Activated T-helper 9 cell treated with anti-CD3 and anti-CD28 coated beads, Interleukin-2, amount 50 U/mL, for 16 hours (primary cell): ENCODE measurements around the gene FUT6.
"Not testable (repeated sequence)": the region's sequence is repeated elsewhere in the genome, so short reads cannot be mapped to it uniquely, and the experiment has no call there.

ENCODE experiments used
- DNase-seq: peaks from one replicate; pipeline ENCODE4 v3.0.0-alpha.2; 2020; ENCODE audit warnings: low read depth

The FUT6 gene, protein sequence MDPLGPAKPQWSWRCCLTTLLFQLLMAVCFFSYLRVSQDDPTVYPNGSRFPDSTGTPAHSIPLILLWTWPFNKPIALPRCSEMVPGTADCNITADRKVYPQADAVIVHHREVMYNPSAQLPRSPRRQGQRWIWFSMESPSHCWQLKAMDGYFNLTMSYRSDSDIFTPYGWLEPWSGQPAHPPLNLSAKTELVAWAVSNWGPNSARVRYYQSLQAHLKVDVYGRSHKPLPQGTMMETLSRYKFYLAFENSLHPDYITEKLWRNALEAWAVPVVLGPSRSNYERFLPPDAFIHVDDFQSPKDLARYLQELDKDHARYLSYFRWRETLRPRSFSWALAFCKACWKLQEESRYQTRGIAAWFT

DNA sequence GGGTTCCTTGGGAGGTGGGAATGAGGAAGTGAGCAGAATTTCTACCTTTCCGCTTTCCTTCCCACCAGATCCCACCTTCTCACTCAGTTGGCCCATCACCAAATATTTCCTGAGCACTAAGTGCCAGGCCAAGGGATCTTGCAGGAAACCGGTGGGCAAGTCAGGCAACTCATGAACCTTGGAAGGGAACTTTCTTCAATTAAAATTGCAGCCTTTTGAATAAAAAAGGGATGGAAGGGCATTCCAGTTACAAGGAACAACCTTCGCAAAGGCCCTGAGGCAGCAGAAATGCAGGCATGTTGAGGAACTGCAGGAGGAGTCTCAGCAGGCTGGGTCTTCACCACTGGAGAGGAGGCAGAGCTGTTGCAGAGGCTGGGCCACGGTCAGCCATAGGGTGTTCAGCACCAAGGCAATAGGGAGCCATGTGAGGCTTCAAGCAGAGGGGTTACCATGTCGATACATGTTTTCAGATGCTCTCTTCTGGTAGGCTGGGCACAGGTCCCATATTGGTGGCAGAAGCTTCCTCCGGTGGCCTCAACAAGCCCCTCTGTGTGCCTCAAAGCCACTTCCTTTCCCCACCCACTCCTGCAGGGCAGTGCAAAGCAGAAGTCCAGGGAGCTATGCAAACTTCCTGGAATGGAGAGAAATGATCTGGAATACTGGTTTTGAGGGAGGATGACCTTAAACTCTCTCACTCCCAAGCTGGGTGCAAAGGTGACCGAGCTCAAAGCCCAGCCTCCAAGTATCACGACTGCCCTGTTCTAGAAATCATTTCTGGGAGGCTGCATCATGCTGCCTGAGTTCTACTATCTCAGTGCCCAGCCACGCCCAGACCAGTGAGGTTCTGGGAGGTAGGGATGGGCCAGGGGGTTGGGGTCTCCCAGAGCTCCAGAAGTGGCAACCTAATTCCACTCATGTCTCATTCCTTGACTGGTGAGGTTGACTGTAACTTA is at the start of gene FUT6:
Gene FUT6, minus strand, starts transcription at position 638 of the 953 bp plus-strand sequence. CDS start 7,135 bp downstream, outside the sequence.
- DNase-seq: no peak

DNA sequence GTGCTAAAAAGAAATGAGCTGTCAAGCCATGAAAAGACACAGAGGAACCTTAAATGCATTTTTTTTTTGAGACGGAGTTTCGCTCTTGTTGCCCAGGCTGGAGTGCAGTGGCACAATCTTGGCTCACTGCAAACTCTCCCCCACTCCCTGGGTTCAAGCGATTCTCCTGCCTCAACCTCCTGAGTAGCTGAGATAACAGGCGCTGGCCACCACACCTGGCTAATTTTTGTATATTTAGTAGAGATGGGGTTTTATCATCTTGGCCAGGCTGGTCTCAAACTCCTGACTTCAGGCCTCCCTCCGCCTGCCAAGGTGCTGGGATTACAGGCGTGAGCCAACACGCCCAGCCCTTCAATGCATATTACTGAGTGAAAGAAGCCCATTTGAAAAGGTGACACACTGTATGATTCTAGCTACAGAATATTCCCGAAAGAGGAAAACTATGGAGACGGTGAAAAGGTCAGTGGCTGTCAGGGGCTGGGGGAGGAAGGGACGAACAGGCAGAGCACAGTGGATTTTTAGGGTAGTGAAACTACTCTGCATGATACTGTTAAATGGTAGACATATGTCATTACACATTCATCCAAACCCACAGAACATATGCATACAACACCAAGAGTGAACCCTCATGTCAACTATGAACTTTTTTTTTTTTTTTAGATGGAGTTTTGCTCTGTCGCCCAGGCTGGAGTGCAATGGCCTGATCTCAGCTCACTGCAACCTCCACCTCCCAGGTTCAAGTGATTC is 44.7 kb upstream of the FUT6 start:
- DNase-seq: not testable (repeated sequence)

DNA sequence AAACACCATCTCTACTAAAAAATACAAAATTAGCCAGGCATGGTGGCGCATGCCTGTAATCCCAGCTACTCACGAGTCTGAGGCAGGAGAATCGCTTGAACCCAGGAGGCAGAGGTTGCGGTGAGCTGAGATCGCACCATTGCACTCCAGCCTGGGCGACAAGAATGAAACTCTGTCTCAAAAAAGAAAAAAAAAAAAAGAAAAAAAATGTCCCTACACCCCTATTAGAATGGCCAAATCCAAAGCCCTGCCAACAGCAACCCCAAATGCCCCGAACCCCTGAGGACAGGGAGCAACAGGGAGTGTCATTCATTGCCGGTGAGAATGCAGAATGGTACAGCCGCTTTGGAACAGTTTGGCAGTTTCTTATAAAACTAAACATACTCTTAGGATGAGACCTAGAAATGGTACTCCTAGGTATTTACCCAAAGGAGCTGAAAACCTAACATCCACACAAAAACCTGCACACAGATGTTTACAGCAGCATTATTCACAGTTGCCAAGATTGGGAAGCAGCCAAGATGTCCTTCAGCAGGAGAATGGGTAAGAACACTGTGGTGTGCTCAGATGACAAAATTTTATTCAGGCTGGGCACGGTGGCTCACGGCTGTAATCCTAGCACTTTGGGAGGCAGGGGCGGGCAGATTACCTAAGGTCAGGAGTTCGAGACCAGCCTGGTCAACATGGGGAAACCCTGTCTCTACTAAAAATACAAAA is 43.8 kb upstream of the FUT6 start:
- DNase-seq: not testable (repeated sequence)

DNA sequence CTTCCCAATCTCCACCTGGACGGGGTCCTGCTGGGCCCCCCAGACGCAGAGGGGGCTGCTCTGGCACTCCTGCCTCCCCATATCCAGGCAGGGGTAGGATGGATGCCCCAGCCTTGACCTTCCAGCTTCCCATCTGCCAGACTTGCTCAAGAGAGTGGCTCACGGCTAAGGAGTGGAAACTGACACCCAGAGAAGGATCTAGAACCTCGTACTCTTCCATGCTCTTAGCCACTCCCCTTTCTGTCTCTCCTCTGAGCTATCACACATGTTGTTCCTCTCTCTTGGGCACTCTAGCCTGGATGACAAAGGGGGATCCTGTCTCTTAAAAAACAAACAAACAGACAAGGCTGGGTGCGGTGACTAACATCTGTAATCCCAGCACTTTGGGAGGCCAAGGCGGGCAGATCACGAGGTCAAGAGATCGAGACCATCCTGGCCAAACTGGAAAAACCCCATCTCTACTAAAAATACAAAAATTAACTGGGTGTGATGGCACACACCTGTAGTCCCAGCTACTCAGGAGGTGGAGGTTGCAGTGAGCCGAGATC is 43.0 kb upstream of the FUT6 start:
- DNase-seq: no peak

DNA sequence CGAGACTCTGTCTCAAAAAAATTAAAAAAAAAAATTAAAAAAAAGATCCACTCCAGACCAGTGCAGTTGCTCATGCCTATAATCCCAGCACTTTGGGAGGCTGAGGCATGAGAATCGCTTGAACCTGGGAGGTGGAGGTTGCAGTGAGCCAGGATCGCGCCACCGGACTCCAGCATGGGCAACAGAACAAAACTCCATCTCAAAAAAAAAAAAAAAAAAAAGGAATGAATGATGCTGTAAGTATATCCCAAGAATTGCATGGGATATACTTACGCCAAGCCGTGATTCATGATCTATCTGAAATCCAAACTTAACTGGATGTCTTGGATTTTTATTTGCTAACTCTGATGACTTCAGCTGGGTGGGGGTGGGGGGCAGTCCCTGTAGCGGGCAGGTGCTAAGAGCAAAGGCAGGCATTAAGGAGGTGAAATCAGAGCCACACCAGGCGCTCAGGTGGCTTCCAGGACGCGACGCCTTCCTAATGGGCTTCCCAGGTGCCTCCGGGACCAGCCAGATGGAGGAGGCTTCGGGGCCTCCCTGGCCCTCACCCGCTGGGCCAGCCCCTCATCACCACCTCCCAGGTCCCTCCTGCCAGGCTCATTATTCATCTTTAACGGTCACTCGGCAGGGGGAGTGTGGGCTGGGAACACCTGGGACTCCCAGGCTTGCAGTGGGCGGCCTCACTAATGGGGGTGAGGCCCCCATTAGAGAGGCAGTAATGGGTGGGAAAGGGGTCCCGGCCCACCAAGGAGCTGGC is 42.2 kb upstream of the FUT6 start:
- DNase-seq: no peak

DNA sequence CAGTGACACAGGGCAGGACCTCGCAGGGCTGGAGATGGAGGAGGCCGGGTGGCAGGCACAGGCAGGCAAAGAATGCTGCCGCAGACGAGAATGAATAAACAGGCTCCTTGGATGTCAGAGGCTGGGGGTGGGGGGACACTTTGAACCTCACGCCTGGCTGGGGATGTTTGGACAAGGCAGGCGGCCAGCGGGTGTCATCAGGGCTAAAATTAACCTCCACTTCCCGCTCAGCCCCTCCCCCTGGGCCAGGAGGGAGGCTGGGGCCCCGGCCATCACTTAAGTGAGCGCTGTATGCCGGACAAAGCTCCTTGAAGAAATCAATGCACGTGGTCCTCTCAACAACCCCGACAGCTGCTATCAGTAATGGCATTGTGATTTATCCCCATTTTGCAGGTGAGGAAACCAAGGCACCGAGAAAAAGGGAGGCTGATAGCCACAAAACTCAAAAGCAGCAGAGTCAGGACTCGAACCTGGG is 41.1 kb upstream of the FUT6 start:
- DNase-seq: no peak

DNA sequence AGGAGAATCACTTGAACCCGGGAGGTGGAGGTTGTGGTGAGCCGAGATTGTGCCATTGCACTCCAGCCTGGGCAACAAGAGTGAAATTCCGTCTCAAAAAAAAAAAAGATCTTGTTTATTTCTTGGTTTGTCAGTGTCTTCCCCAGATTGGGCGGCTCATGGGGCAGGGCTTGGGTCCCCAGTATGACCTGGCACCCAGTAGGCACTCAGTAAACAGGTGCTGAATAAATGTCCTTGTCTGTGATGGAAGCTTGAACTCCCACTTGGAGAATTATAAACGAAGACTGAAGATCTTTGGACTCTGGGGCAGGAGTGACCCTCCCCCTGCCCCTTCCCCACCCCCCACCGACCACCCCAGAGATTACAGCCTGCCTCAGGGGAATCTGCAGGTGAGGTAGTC is 40.7 kb upstream of the FUT6 start:
- no peak for DNase-seq

DNA sequence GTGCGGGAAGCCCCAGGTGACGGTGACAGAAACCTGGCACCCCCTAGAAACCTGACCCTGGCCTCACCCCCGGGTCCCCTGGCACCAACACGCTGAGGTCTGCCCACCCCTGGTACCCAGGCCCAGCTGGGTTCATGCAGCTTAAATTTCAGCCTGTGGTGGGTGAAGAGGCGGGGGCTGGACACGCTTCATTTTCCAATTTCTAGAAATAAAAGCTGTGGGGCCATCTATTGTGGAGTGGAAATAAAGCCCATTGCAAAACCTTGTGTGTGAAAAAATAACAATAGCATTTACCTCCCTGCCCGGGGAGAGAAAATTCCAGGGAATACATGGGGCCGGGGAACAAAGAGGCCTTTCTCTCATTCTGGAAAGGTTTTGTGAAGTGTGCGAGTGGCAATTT is 38.4 kb upstream of the FUT6 start:
- DNase-seq: no peak

DNA sequence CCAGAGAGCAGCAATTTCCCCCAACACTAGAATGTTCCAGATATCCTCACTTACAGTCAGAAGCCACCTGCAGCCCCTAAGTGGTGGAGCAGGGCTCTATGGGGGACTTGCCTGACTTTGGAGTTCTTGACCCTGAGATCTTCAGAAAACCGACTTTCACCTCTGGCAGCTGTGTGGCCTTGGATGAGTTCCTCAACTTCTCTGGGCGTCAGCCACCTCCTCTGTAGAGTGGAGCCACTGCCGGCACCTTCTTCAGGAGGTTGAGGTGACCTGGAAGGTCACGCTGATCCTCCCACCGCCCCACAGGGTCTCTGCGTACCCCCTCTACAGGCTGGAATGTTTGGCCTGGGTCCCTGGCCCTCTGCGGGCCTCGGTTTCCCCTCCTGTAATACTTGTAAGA is 37.9 kb upstream of the FUT6 start:
- DNase-seq: no peak

DNA sequence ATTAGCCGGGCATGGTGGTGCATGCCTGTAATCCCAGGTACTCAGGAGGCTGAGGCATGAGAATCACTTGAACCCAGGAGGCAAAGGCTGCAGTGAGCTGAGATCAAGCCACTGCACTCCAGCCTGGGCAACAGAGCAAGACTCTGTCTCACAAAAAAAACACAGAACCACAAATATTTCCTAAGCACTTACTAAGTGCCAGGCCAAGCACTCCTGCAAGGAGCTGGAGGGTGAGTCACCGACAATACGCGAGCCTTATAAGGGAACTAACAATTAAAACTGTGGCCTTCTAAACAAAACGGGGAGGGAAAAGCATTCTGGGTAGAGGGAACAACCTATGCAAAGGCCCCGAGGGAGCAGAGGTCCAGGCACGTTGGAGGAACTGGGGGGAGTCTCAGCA is 35.0 kb upstream of the FUT6 start:
- DNase-seq: not testable (repeated sequence)

DNA sequence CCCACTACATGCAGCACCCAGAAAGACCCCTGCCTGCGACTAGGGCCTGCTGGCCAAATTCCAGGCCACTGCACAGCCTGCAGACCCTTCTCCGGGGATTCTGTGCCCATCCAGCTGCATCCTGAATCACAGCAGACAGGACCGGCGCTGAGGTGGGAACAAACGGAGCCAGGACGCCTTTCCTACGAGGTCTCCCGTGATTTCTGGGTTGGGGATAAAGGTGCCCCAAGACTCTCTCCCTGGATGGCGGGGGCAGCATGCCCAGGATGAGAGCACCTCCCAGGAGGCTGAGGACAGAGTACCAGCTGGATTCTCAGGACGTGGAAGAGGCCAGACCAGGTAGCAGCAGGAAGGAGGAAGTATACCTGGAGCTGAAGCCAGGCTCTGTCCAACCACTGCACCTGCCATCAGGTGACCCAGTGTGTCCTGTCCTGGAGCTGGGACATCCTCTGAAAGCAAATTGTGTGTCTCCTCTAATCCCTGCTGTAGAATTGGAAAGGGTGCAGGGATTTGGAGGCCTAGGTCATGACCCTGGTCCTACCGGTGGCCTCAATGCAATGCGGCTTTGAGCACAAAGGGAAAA is 34.2 kb upstream of the FUT6 start:
- no peak for DNase-seq

DNA sequence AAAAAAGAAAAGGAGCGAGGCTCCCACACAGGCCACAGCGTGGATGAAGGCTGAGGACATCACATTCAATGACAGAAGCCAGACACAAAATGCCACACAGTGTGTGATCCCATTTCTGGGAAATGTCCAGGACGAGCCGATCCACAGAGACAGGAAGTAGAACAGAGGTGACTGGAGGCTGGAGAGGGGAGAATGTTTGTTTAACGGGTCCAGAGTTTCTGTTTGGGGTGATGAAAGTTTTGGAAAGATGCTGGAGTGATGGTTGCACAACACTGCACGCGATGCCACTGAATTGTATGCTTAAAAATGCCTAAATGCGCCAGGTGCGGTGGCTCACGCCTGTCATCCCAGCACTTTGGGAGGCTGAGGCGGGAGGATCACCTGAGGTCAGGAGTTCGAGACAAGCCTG is 31.5 kb upstream of the FUT6 start:
- DNase-seq: no peak

DNA sequence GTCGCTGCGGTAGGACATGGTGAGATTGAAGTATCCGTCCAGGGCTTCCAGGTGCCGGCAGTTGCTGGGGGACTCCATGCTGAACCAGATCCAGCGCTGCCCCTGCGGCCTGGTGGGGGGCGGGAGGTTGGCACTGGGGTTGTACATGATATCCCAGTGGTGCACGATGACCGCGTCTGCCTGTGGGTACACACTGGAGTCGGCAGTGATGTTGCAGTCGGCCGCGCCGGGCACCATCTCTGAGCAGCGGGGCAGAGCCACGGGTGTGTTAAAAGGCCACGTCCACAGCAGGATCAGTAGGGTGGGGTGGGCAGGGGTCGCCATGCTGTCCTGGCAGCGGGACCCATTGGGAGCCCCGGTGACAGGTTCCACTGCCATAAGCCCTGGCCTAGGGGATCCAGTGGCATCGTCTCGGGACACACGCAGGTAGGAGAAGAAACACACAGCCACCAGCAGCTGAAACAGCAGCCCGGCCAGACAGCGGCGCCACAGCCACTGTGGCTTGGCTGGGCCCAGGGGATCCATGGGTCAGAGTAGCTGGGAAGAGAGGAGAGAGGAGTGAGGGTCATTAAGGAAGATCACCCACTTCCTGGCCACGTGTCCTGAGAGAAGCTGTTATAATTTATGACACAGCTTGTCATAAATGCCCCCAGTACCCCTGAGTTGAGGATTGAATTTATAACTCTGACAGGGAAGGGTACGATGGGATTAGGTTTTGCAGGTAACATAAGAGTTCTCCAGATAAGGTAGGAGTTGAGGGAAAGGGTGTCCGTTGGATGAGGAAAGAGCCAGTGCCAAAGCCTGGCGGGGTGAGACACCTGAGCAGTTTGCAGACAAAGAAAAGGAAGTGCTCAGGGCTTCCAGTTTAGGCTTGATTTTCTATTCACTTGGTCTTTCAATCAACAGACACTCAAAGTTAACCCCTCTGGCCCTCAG is 28.0 kb upstream of the FUT6 start:
- no peak for DNase-seq

DNA sequence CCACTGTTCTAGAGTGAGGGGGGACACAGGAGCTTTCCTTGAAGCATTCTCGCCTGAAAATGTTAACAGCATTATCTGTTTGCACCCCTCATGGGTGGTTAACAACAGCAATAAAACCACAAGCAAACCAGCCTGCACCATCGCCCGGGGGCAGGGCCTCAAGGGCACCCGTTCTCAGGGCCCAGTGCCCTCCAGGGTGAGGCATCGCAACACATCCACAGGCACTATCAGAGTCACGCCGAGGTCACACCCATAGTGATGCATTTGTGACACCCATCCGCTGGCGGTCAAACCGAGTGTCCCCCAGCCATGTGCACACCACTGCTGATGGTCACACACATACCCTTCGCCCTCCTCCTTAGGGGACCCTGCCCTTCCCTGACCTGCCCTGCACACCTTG is 26.3 kb upstream of the FUT6 start:
- DNase-seq: no peak

DNA sequence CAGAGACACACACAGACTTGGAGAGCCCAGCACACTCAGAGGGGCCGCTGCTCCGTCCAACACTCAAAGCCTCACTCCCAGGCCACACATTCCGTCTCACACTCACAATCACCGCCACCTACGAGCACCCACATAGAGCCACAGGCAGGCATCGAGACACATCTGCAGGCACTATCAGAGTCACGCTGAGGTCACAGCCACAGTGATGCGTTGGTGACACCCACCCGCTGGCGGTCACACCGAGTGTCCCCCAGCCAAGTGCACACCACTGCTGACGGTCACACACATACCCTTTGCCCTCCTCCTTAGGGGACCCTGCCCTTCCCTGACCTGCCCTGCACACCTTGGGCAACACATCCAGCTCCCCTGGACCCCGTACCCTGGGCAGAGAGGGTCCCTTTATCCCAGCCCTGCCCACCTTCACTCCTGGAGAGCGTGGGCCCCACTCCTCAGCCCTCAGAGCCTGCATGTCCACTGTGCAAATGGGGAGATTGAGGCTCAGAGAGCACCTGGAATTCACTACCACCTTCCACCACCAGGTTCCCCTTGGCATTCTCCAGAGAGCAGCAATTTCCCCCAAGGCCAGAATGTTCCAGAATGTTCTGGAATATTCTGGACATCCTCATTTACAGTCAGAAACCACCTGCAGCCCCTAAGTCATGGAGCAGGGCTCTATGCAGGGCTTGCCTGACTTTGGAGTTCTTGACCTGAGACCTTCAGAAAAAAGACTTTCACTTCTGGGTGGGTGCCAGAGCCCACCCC is 25.4 kb upstream of the FUT6 start:
- no peak for DNase-seq

DNA sequence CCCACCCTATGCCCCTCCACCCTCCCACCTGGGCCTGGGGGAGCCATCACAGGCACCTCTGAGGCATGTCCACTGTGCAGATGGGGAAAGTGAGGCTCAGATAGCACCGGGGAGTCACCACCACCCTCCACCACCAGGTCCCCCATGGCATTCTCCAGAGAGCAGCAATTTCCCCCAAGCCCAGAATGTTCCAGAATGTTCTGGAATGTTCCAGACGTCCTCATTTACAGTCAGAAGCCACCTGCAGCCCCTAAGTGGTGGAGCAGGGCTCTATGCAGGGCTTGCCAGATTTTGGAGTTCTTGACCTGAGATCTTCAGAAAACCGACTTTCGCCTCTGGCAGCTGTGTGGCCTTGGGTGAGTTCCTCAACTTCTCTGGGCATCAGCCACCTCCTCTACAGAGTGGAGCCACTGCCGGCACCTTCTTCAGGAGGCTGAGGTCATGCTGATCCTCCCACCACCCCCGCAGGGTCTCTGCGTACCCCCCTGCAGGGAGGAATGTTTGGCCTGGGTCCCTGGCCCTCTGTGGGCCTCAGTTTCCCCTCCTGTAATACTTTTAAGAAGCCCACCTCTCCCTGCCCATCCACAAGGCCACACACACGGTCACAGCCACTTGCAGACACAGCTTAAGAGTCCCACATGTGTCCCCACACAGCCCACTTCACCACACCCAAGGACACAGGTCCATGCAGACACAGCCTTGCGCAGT is 24.7 kb upstream of the FUT6 start:
- DNase-seq: no peak

DNA sequence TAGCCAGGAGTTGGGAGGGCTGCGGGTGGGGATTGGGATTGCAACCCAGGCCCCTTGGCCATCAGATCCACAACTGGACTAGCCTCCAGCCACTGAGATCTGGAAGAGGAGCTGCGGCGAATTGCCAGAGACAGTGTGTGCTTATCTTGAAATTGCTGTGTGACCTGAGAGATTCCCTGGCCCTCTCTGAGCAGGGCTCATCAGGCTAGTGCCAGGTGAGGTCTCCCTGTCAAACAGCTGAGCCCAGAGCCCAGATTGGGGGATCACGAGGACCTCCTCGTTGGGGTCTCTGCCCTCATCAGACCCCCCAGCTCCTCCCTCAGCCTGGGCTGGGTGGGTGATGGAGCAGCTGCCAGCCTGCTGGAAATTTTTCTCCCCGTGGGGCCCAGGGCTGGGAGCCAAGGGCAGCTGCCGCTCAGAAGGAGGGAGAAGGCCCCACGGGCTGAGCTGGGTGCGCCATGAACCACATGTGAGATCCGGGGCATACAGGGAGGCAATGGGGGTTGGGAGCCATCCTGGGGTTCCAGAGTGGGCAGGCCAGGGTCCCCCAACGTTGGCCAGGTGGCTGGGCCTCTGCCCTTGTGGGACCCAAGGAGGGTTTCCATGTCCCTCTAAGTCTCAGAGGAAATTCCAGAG is 23.6 kb upstream of the FUT6 start:
- DNase-seq: no peak
